Stimulated activated CD8-positive, alpha-beta memory T cell treated with anti-CD3 and anti-CD28 coated beads, Interleukin-15, amount 100 ng/mL, for 24 hours (primary cell): ENCODE measurements around the gene UBE2E1.

ENCODE experiments used
- DNase-seq: peaks from one replicate; pipeline ENCODE4 v3.0.0-alpha.2; 2020; ENCODE audit warnings: low read depth

The UBE2E1 gene

DNA sequence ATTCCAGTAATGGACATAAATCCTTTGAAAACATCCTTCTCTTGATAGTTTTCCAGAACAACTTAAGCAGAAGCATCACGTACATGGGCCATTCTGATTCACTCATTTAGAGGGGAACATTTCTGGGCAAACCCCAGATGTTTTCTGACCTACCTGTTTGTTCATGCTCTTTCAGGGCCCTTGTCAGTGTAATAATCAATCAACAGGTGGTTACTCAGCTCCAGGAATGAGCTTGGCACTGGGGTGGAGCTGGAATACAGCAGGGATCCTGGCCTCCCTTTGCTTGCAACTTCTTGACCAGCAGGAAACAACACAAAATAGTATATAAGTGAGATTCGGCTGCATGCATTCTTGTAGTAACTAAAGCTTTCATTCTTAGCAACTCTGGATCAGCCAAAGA, 9.2 kb upstream of the UBE2E1 start:
- DNase-seq = no peak

GRCh38 chr3:23797491-23797890, 8.3 kb upstream of the UBE2E1 start:
- no peak for DNase-seq

DNA sequence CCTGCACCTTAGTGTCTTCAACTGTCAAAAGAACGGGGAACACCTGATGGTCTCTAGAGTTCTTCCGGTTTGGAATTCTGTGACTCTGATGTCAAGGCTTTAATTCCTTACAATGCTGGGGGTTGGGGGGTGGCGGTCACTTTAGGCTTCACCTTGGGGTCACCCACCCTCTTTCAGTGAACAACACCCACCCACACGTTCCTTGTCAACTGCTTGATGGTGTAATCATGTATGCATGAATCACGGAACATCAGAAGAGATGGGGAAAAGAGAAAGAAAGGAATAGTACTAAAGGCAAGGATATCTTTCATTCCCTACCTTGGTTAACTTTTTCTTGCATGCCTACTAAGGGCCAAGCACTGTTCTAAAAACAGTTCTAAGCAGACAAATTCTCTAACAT, 7.3 kb upstream of the UBE2E1 start:
- no peak for DNase-seq

GRCh38 chr3:23798876-23799275, 6.9 kb upstream of the UBE2E1 start:
- DNase-seq = no peak

DNA sequence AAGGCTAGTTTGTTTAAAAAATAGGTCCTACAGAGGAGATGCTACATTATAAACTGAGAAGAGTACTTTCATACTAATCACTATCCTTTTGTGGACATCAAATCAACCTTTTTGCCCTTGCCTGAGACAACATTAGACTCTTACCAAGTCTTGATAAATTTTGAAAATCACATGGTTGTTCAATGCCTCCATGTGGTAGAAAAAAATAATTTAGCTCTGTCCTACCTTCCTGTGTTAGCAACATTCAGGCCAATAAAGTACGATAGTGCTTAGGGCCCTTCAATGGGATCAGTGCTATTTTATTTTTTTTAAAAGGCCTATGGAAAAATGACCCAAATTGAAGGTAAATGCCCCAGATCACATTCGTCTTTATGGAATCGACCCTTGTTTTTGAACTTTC, 5.0 kb upstream of the UBE2E1 start:
- no peak for DNase-seq

DNA sequence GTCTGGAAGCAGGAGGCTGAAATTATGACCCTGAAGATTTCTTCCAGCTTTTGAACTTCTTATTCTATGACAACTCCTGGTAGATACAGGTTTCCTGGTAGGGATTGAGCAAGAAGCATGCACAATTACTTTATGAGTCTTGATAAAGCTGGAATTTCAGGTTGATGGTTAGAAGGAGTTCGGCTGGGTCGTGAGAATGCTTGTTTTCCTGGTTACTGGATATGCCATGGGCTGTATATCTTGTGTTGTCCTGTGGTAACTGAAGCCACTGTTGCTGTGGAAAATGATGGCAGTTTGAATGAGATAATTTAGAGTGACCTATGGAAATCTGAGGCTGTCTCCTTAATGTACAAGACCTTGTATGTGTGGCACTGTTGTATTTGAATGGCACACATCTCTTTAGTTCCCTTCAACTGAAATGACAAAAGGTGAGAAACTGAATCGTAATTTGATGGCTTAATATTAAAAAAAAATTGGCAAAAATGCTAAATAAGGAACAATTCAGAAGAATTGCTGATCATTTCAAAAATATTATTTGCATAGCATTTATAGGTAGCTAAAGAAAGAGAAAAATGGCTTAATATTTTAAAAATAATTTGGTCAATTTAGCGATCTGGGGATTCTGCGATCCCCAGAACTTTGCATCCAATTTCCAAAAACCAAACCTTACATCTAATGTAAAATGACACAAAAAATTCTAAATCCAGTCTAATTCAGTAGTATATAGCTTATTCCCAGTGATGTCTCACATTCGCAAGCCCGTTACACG, 1.1 kb upstream of the UBE2E1 start:
- no peak for DNase-seq

GRCh38 chr3:23805210-23805632, 534 bp upstream of the UBE2E1 start:
- no peak for DNase-seq

GRCh38 chr3:23806534-23807423, 1.0 kb downstream of the UBE2E1 start:
- no peak for DNase-seq

GRCh38 chr3:23807424-23808015, 1.8 kb downstream of the UBE2E1 start:
- DNase-seq = no peak

DNA sequence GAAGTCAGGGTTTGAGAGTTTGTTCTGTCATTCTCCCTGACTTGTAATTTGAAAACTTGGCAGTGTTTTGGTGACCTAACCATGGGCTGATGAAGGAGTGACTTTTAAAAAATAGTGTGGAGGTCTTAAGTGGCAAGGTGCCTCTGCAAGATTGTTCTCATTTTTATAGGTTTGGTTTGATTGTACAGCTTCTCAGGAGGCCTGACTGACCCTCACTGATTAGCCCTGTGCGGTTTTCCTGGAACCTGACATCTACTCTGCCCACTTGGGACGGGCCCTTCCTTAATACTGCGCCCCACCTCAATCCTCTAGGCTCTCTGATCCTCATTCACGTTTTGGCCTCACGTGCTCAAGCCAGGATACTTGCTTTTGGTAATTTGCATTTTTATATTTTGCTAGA, 2.8 kb downstream of the UBE2E1 start:
- no peak for DNase-seq

GRCh38 chr3:23809294-23809693, 3.5 kb downstream of the UBE2E1 start:
- no peak for DNase-seq

DNA sequence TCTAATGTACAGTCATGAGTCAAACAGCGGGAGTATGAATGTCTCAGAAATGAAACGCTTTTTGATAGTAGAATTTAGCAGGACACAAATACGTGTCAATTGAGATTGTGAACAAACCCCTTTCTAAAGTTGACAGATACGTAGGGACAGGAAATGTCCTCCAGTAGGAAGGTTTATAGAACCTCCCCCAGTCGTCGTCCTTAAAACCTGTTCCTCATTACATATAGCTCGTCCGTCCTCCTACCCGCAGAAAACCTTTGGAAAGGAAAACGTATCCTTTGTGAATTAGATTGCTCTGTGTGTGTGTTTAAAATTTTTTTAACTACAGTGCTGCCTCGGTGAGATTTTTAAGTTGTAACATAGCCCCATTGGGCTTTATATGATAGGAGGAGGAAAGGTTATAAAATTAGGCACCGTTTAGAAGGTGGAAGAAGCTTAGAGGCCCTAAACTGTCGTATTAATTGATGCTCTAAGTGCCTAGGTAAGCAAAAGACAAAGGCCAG, 4.1 kb downstream of the UBE2E1 start:
- no peak for DNase-seq

- peak; percentile 21 for DNase-seq
Measured at GRCh38 chr3:23810343-23811184, 4.8 kb downstream of the UBE2E1 start.

- no peak for DNase-seq
Measured at GRCh38 chr3:23811185-23811527, 5.4 kb downstream of the UBE2E1 start.

DNA sequence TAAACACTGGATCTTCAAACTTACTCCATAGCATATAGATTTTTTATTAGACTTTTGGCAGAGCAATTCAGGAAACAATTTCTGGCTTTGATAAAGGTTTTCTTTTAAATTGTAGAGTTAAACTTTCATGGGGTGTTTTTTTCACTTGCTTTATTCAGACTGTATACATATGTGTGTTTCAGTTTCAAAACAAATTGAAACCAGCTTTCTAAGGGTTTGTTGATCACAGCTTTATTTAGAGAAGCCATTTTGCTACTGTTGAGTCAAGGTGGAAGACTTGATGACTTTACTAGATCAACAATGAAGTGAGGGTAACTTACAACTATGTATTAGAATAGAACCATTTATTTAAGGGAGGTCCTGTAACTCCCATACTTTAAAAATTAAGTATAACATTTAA, 6.2 kb downstream of the UBE2E1 start:
- DNase-seq = no peak

DNA sequence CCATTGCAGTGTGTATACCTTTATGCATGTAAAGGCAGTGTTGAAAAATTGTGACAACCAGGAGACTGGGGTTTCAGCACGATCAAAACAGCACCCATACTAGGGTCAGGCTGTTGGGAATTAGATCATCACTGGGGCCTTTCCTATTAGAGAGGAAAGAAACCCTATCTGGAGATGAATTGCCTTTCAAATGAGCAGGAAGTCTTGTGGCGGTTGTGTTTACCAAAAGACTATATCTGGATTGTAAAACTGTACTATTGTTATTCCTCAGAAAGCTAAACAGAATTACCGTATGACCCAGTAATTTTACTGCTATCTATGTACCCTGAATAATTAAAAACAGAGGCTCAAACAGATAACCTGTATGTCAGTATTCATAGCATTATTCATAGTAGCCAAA, 10.1 kb downstream of the UBE2E1 start:
- no peak for DNase-seq

DNA sequence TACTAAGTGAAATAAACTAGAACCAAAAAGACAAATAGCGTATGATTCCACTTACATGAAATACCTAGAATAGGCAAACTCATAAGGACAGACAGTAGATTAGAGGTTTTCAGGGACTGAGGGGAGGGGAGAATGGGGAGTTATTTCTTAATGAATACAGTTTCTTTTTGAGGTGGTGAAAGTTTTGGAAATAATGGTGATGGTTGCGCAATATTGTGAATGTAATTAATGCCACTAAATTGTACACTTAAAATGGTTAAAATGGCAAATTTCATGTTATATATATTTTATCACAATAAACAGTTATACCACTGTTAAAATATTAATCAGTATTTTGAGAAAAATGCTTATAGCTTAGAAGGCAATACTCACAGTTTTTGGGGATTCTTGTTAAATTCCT, 11.0 kb downstream of the UBE2E1 start:
- DNase-seq = no peak

DNA sequence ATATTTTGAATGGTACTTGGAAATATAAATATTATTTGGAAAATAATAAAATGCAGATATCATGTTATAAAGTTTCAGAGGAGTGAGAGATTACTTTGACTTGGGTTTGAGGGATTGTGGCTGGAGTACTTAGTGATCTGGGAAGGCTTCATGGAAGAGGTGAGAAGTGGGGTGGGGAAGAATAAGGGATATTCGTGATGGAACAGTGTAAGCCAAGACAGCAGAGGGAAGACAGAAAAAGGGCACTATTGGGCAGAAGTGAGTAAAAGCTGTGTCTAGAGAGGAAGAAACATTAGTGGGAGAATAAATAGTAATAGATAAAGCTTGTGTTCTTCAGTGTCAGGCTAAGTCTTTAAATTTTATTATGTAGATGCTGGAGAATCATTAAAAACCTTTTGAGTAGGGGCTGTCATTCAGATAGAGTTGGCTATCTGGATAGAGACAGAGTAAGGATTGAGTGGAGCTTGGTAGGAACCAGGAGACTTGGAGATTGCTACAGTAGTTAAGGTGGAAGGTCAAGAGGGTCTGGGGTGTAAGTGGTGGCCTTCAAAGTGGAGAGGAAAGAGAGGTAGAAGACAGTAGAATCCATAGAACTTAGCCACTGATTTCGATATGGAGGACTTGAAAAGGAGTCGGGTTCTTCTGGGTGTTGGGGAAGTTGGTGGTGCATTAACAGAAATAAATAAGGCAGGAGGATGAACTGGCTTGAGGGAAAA, 11.9 kb downstream of the UBE2E1 start:
- no peak for DNase-seq

- DNase-seq = no peak
Measured at GRCh38 chr3:23819599-23820360, 14.0 kb downstream of the UBE2E1 start.

GRCh38 chr3:23820888-23821287, 15.1 kb downstream of the UBE2E1 start:
- DNase-seq = no peak

DNA sequence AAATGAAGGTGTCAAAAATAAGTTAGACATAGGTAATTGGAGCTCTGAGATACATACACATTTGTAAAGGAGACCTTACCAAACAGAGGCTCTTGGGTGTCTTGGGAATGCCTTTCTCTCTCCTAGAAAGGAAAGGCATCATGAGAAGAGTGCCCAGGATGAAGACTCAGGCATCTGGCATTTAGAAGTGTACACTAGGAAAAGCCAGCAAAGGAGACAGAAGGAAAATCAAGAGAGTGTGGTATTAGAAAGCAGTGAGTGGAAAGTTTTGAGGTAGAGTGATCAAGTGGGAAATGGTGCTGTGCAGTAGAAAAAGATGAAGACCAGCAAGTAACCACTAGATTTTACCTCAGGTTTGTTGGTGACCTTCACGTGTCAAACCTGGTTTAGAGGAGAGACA, 16.1 kb downstream of the UBE2E1 start:
- no peak for DNase-seq
